Measurements from ENCODE around the gene SLC25A14.

The SLC25A14 gene

DNA sequence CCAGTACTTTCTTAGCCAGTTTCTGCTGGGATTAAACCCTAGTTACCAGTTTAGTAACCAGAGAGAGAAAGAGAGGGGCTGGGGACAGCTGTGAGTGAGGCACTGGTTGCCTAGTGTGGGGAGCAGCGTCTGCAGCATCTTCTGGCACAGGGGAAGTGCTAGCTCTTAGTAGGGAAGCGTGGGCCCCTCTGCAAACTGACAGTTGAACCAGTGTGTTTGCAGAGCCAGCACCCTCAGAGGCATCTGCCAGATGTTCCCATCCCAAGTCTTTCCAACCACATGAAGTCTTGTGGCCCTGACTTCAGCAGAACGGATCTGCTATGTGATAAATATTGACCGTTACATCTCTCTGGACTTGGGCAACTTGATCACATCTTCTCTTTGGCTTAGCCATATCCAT lies 77.1 kb downstream of the SLC25A14 start:
- H3K4me1 Mint-ChIP-seq, result no peaks in the 10 kb centered on the region
- H3K9me3 Mint-ChIP-seq, result no peaks in the 10 kb centered on the region
- H3K4me3 Mint-ChIP-seq, result no peak overlapping the region
- no peaks in the 10 kb centered on the region for H3K27me3 Mint-ChIP-seq
- H3K27ac Mint-ChIP-seq, result no peak overlapping the region
- peaks cover 4% of the 10 kb centered on the region for H3K36me3 Mint-ChIP-seq

DNA sequence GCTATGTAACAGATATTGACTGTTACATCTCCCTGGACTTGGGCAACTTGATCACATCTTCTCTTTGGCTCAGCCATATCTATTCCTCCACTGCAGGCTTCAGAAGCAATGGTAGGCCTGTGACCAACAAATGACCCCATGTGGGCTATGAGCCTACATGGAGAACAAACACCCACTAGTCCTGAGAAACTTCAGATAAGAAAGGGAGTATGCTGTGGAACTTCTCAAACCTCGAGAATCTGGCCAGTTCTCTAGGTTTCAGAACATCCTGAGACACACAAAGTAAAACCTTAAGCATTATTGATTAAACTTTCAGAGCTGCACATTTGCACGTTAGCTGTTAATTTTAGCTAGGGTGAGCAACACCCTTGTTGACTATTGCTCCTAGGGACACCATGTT lies 78.3 kb downstream of the SLC25A14 start:
- H3K4me1 Mint-ChIP-seq, result no peaks in the 10 kb centered on the region
- H3K27me3 Mint-ChIP-seq, result no peaks in the 10 kb centered on the region
- H3K36me3 Mint-ChIP-seq, result peaks cover 4% of the 10 kb centered on the region
- no peak overlapping the region for H3K27ac Mint-ChIP-seq
- H3K9me3 Mint-ChIP-seq, result no peaks in the 10 kb centered on the region
- H3K4me3 Mint-ChIP-seq, result no peak overlapping the region

DNA sequence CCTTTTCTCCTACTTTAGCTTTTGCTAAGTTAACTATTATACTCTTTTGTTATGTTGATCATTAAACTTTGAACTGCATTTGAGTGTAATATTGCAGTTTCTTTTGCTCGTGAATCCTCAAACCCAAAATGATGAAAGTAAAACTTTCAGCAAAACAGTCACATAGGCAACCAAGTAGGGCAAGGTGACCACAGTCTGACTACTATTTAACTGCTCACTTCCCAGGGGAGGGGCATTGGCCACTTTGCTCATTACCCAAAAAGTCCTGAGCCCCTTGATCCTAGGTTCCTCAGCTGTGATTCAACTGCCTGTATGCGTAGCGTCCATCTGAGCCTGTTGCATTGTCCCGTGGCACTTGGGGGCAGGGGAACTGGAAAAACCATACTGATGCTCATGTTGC lies 79.0 kb downstream of the SLC25A14 start:
- no peak overlapping the region for H3K4me3 Mint-ChIP-seq
- H3K9me3 Mint-ChIP-seq, result no peaks in the 10 kb centered on the region
- H3K27me3 Mint-ChIP-seq, result no peaks in the 10 kb centered on the region
- H3K4me1 Mint-ChIP-seq, result no peaks in the 10 kb centered on the region
- no peak overlapping the region for H3K27ac Mint-ChIP-seq
- H3K36me3 Mint-ChIP-seq, result peaks cover 4% of the 10 kb centered on the region

DNA sequence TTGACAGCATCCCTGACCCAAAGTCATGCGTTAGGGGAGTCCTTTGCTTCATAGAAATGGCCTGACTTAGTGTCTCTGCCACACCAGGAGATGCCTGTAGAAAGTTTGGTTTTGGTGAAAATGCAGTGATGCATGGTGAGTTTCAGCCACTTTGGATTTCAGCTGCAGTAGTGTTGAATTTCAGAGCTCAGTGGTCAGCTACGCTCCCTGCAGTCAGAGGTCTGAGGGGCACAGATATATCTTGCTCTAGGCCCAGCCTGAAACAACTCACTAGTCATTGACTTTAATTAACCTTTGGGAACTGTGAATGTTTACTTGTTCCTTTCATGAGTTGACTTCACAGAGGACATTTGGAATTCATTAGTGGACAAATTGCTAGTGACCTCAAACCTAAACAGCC lies 79.5 kb downstream of the SLC25A14 start:
- no peaks in the 10 kb centered on the region for H3K9me3 Mint-ChIP-seq

More for the DNA sequence above, 79.5 kb downstream of the SLC25A14 start:
- H3K4me1 Mint-ChIP-seq, result no peaks in the 10 kb centered on the region
- H3K4me3 Mint-ChIP-seq, result no peak overlapping the region
- no peaks in the 10 kb centered on the region for H3K27me3 Mint-ChIP-seq
- no peak overlapping the region for H3K27ac Mint-ChIP-seq
- H3K36me3 Mint-ChIP-seq, result peaks cover 2% of the 10 kb centered on the region
